Cerebellar cortex (tissue), 1 donor: ENCODE measurements around the gene ERBB4.
"Not testable (repeated sequence)": the region's sequence is repeated elsewhere in the genome, so short reads cannot be mapped to it uniquely, and the experiment has no call there.

Source experiments
- DNase-seq: peaks from one replicate; pipeline ENCODE4 v3.0.0-alpha.2; 2015; ENCODE audit warnings: low spot score

Gene ERBB4

GRCh38 chr2:211729433-211729832 is 809.2 kb downstream of the ERBB4 start:
- DNase-seq = no peak

DNA sequence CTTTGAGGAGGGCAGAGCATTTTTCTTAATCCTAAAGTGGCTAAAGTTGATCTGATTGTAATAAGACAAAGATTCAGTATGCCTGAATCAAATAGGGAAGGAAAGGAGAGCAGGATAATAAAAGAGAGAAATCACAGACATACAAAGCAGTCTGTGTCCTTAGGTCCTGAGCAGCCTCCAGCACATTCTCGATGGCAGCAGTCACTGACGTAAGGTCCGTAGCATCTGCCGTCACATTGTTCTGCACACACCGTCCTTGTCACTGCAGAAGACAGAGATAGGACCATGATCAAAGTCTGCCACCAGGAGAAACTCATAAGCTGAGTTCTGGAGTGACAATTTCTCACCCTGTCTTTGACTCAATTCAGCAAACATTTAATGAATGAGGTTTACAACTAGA is 813.7 kb downstream of the ERBB4 start:
- no peak for DNase-seq

DNA sequence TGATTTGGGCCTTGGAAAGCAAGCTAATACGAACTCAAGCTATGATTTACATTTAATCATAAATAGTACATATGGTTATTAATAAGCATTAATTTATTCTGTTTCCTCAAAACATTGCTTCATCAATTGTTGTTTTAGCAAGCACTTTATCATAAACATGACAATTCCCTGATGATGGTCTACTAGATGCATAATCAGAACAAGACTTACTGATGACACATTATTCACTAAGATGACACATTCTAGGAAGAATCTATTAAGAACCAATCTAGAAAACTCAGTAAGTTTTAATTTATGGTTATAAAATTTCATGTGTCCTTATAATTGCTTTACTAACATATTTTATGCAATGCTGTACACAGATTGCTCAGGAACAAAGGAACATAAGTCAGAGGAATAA is 815.2 kb downstream of the ERBB4 start:
- DNase-seq = no peak

DNA sequence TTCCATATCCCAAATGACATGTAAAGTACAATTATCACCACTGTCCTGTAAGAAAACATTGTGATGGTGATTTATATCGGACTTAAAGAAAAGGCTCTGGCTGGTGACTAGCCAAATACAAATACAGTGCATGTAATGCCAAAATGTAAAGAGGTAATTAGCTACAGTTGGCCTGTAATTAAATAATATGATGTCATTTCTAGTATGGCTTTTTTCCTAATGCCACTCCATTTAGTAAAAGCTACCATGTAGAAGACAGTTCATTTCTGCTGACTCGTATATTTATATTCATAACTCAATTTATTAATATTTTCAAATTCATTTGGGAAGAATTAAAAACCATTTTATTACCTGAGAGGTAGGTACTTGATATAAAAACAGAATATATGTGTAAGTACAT is 815.7 kb downstream of the ERBB4 start:
- no peak for DNase-seq

- DNase-seq = not testable (repeated sequence)
Observed at GRCh38 chr2:211721874-211722273, 816.7 kb downstream of the ERBB4 start.

DNA sequence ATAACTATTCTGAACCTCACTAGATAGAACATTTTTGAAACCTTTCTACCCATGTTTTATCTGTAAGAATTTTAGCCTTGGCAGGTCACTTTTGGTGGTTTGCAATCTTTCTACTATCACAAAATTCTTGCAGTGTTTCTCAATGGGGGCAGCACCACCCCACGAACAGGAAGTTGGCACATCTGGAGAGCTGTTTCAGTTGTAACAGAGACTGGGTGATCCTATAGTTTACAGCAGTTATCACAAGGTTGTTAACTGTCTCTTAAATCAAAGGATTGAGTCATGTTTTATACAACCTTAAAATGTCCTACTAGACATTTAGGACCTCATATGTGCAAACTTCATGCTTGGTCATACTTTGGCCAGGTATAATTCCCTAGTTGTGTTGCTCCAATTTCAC is 829.2 kb downstream of the ERBB4 start:
- DNase-seq = no peak

DNA sequence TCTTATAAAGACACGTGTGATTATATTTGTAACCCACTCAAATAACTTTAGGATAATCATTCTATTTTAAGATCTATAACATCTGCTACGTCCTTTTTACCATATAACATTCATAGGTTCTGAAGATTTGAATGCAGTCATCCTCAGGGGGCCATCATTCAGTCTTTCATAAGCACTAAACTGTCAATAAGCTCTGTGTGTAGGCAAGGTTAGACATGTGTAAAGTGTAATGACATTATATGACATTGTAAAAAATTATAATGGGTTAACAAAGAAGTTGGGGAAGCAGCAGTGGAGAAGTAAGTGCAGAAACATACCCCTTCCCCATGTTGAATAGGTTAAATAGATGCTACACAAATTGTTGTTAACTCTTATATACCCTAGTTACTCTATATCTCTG is 845.9 kb downstream of the ERBB4 start:
- DNase-seq = no peak

- no peak for DNase-seq
Observed at GRCh38 chr2:211690736-211691135, 847.9 kb downstream of the ERBB4 start.

- peak; percentile 57 for DNase-seq
Observed at GRCh38 chr2:211688196-211688595, 850.4 kb downstream of the ERBB4 start.

DNA sequence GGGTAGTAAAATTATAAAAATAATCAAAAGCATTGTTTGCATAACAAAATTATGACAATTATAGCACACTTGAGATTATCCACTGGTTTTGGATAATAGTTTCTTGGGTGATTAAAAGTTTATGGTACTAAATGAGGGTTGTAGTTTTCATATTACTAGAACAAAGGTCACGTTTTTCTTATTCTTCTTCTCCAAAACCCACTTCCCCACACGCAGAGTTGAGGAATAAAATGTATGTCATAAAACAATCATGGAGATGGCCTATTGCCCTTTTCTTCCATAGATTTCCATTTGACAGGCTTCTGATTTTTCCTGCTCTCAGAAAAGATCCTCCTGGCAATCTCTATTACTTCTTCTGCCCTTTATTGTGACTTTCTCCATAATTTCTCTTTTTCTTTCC is 863.9 kb downstream of the ERBB4 start:
- DNase-seq = no peak

DNA sequence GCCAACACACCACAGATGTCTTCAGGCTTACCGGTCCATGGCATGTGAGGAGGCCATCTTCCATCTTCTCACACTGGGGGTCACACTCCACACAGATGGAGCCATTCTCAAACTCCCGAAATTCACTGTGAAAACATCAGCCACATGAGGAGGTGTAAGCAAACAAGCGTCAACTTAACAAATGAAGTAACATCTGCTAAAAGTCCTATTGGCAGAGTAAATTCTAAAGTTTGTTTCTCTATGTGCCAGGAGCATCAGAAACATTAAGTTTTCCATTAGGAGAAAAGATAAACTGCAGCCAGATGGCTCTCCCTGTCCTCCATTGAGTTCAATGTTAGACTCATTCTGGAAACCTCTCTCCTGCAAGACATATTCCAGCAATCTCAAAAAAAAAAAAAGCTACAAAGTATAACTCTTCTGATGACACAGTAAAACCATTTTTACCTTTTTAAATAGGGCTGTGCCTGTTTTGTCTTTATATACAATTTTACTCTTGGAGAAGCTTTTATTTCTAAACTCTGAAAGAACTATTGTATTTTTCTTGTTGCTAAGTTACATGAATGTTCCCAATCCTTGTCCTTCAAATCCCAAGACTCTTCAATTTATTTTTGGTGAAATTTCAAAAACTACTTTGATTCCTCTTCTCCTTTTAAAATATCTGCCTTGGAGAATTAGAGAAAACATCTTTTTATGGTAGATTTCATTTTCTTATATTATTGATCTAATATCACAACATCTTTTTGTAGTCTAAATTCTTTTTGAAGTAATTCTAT is 865.3 kb downstream of the ERBB4 start:
- DNase-seq = no peak

- no peak for DNase-seq
Observed at GRCh38 chr2:211671977-211672376, 866.6 kb downstream of the ERBB4 start.

DNA sequence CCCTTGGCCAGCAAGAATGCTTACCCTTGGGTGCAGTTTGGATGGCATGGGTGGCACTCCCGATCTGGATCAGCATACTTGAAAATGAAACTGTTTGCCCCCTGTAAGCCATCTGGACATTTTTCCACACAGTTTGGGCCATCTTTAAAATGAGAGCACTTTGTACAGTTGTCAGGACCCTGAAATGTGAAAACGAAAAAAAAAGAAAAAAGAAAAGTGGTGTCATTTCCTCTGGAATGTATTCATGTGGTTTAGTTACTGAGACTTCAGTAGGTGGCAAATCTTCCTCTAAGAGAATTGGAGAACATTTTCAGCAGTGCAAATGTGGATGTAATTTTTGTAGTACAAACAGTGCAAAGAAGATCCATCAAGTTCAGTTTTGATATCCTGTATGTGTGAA is 873.3 kb downstream of the ERBB4 start:
- no peak for DNase-seq

- no peak for DNase-seq
Observed at GRCh38 chr2:211664321-211664720, 874.3 kb downstream of the ERBB4 start.

GRCh38 chr2:211654211-211654780 is 884.3 kb downstream of the ERBB4 start:
- DNase-seq = no peak

DNA sequence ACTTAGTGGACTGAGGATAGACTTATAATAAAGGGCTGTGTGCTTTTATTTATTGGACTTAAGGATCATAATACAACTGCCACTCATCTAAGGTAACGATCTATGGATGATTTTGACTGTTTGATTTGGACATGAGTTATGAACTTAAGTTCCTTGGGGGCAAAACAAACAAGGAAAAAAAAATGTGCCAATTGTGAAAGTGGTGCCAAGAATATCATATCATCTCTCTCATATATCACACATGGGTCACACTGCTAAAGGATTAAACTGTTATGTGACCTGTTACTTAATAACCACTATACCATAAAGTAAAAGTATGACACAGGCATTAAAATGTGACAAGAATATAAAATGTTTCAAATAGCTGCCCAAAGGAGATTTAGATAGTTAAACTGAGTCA is 886.3 kb downstream of the ERBB4 start:
- DNase-seq = no peak

GRCh38 chr2:211649331-211649730 is 889.3 kb downstream of the ERBB4 start:
- no peak for DNase-seq

DNA sequence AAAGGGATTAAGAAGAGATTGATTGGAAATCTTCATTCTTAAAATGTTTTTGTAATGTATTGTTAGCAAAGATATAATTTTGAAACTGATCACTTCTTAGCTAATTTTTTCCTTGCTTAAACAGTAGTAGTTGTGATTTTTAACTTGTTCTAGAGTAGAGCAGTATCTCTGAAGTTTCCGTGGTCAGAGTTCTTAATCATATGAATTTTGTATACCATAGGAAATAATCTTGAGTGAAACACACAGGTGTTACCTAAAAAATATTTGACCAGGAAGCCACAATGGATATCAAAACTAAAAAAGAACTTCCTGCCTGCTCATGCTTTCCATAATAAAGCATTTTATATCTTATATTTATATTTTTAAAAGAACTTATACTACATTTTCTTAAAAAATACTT is 907.1 kb downstream of the ERBB4 start:
- DNase-seq = no peak

GRCh38 chr2:211623096-211623495 is 915.5 kb downstream of the ERBB4 start:
- DNase-seq = no peak

DNA sequence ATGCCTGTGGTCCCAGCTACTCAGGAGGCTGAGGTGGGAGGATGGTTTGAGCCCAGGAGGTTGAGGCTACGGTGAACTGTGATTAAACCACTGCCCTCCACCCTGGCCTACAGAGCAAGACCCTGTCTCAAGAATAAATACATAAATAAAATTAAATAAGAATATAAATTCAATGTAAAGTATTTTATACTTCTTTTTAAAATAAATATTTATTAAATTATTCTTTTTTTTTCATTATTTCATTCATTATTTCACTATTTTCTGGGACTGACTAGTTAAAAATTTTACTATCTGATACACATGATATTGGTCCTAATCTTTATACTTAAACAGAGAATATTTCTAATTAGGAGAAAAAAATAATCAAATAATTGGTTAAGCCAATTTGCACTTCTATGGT is 917.6 kb downstream of the ERBB4 start:
- no peak for DNase-seq

- DNase-seq = no peak
Observed at GRCh38 chr2:211617803-211618202, 920.8 kb downstream of the ERBB4 start.

GRCh38 chr2:211611621-211612020 is 927.0 kb downstream of the ERBB4 start:
- DNase-seq = no peak

- DNase-seq = no peak
Observed at GRCh38 chr2:211611061-211611518, 927.5 kb downstream of the ERBB4 start.

- no peak for DNase-seq
Observed at GRCh38 chr2:211609127-211609526, 929.5 kb downstream of the ERBB4 start.
